ENCODE results near the gene TXNRD1.
"Not testable (repeated sequence)": the region's sequence is repeated elsewhere in the genome, so short reads cannot be mapped to it uniquely, and the experiment has no call there.

Gene TXNRD1

DNA sequence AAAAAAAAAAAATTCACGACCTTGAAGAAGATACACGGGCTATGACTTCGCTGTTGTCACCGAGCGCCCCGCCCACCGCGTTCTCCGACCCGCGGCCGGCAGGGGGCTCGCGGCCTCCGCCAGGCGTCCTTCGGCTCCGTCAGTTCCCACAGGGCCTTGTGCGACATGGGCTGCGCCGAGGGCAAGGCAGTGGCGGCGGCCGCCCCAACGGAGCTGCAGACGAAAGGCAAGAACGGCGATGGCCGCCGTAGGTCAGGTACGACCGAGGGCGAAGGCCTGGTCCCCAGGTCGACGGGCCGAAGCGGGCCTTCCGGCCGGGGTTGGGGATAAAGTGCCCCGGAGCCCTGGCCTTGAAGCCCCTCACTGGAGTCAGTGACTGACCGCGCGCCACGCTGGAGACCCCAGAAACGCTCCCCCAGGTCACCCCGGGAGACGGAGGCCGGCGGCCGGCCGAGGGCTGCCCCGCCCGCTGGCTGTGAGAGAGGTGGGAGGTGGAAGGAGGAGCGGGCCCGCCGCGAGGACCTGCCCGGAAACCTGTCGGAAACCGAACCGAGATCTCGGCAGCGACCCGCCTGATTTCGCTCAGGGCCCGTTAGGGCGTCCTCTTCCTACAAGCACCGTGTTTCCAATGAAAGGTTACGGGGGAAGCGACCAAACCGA, at the start of gene TXNRD1:
Gene TXNRD1 (plus strand): TSS at position 142 of the 660 bp plus-strand sequence. CDS start 24 bp downstream, at position 166.
- DNase-seq (ENCODE audit: low spot score): peak; percentile 43

DNA sequence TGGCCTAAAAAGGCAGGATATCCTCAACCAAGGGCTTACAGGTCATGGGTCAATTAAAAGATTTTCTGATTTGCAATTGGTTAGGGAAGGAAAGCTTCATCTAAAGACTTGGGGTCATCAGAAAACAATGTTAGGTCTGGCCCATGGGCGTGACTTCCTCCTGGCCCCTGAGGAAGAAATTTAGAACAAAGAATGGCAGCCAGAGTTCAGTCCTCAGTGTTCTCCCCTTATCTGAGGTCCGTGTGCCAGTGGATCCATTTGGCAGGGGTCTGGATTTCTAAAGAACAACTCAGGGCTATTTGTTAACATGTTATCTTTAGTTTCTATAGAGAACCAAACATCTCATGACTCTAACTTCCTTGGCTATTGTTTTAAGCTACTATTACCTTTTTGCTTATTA, 49.8 kb upstream of the TXNRD1 start:
- DNase-seq (ENCODE audit: low spot score): no peak

GRCh38 chr12:104166465-104166864, 49.1 kb upstream of the TXNRD1 start:
- DNase-seq (ENCODE audit: low spot score): no peak

DNA sequence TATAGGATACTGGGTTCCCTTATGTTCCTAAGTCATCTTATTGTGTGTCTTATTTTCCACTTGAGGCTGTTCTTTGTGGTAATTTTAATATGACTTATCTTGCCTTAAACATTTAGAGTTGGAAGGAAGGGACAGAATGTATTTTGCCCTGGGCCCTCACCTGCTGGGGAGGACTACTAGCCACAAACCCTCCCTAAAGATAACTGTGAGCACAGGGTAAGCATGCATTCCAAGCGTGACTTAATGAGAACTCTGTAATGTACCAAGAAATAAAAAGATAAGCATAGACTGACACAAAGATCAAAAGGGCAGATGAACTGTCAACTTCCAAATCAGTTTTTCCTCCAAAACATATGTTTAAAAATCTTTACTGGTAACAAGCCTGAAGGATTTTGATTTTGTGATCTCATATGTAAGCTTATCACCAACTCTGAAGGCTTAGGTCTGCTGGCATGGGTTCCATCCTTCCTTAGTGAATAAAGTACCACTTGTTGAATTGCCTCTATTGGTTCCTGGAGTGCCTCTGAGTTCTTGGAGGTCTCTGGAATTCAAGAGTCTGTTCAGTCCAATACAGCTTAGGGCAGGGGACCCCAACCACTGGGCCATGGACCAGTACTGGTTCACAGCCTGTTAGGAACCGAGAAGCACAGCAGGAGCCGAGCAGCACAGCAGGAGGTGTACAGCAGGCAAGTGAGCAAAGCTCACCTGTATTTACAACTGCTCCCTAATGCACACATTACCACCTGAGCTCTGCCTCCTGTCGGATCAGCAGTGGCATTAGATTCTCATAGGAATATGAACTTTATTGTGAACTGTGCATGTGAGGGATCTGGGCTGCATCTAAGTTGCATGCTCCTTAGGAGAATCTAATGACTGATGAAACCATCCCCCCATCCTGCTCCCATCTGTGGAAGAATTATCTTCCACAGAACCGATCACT, 47.8 kb upstream of the TXNRD1 start:
- DNase-seq (ENCODE audit: low spot score): no peak

GRCh38 chr12:104168596-104168995, 47.0 kb upstream of the TXNRD1 start:
- no peak for DNase-seq (ENCODE audit: low spot score)

DNA sequence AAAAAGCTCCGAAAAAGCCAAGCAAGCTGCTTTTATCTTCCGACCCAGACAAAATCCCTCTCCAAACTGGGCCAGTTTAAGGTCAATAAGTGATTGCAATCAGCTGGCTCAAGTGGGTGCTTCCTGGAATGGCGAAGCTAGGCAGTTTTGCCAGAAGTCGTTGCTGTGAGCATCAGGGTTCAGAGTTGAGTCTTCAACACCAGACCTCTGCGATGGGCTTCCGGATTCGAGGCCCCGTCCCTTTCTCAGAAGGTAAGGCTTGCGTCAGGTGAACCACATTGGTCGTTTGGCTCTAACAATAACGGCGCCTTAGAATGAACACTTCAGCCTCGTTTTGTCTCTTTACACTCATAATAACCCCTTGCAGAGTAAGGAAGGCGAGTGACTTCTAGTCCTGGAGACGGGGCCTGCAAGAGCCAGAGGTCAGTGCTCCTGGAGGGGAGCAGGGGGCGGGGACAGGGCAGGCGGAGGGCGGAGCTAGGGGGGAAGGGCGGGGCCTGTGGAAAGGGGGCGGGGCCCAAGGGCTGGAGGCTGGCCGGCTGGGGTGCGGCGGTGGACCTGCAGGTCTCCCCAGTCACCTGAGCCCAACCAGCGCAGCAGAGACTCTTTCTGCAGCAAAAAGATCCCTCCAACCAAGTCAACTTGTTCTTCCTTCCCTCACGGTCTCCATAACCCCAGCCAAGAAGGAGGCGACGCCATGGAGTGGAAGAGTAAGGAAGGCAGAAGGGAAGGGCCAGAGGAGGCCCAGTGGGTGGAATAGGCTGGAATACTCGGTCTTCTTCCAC, 43.6 kb upstream of the TXNRD1 start:
- no peak for DNase-seq (ENCODE audit: low spot score)

- DNase-seq (ENCODE audit: low spot score): no peak
These were observed 43.0 kb upstream of the TXNRD1 start for GRCh38 chr12:104172570-104172947.

GRCh38 chr12:104173804-104174203, 41.8 kb upstream of the TXNRD1 start:
- not testable (repeated sequence) for DNase-seq (ENCODE audit: low spot score)

GRCh38 chr12:104175726-104176247, 39.8 kb upstream of the TXNRD1 start:
- no peak for DNase-seq (ENCODE audit: low spot score)

DNA sequence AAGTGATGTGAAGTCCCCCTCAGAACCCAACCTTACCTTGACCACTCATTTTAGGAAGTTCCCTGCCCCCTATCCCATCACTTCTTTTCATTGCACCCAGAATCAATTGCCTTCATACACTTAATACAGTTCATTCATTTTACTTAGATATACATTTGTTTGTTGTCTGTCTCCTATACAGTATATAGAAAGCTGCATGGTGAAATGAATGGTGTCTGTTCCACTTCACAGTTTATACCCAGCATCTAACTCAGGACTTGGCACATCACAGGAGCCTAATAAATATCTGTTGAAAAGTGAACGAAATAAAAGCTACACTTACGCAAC, 38.3 kb upstream of the TXNRD1 start:
- DNase-seq (ENCODE audit: low spot score): no peak

DNA sequence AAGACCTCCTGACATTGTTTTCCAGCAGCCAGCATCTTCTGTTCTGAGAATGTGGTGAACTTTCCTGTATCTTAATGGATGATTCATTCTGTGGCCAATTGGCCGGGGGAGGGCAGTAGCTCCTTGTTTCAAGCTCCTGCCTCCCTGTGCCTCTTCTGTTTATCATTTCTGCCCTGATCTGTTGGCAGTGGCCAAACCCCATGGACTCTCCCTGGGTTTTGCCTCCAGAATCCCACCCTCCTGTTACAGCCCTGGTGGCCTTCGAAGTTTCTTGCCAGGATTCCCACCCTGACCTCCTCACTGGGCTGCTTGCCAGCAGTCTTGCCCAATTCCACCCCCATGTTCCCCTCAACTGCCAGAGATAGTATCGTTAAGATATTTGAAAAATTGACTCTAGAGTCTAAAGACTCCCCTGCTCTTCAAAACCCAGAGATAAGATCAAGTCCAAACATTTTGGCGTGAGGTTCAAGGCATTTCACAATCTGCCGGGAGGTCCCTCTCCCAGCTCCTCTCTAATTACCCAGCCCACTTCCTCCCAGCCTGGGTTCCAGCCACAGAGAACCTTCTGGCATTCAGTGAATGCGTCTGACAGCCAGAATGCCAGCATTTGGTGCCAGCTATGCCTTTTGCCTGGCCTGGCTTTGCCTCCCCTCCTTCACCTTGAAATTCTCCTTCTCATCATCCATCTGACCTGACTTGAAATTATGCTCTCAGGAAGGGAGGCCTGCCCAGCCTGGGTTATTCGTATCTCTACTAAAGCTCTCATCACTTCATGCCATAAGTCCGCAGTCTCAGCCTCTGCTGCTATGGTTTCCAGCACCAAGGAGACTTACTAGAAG, 37.7 kb upstream of the TXNRD1 start:
- DNase-seq (ENCODE audit: low spot score): peak; percentile 8

DNA sequence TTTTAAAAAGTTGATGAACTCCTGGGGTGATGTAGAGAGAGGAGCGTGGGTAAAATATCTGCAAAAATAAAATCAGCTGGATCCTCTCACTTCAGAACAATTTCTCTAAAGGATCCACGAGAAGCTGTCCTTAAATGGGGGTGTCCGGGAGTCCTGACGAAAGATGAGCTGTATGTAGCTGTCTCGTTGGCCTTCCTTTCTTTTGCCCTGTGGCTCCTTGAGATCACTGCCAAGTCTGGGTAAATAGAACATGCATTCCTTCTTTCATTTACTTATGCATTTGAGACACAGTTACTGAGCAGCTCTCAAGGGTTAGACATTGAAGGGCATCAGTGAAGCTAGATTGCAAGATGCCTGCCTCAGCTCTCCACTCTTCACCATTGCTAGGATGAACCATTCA, 35.2 kb upstream of the TXNRD1 start:
- DNase-seq (ENCODE audit: low spot score): no peak

DNA sequence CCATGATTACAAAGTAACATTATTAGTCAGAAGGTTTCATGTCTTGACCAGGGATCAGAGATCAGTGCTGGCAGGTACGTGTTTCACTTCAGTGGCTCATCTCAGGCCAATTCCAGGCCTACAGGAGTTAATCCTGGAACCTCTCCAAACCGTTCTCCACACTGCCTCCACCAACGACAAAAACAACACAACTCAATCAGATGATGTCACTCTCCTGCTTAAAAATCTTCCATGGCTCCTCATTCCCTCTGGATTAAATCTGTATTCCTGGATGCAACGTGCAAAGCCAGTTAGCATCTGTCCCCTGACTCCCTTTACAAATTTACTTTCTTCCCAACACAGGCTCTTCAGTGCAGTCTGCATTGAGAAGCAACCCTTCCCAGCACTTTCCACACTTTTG, 34.3 kb upstream of the TXNRD1 start:
- DNase-seq (ENCODE audit: low spot score): no peak

DNA sequence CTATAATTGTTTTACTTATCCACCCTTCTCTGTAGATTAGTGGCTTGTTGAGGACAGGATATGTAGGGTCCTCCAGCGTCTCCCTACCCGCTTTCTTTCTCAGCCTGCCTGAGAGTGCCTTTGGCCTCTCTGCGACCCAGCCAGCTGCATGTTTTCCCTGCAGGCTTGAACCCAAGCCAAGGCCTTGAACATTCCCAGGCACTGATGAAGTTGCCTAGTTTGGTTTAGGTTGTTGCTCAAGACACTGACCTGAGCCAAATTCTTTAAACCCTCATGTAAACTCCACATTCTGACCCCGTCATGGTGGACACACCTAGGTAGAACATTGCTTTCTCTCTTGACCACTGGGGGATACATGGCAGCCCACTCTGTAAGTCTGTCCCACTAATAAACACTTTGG, 33.4 kb upstream of the TXNRD1 start:
- no peak for DNase-seq (ENCODE audit: low spot score)

- DNase-seq (ENCODE audit: low spot score): no peak
These were observed 32.8 kb upstream of the TXNRD1 start for GRCh38 chr12:104182621-104183378.

DNA sequence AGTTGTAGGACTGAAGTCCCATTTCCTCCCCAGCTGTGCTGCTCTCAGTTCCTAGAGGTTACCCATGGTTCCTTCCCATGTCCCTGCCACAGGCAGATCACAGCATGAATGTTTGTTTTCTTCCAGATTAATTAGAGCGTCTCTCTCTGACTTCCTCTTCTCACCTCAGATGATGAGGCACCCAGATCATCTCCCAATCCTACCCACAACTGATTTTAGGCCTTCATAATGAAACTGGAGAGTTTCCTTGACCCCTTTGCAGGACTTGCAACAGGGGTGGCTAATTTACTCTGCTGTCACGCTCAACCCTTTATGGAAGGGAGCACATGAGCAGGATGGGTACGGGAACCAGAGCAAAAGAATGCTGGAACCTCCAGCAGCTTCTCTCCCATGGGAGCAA, 32.1 kb upstream of the TXNRD1 start:
- no peak for DNase-seq (ENCODE audit: low spot score)

DNA sequence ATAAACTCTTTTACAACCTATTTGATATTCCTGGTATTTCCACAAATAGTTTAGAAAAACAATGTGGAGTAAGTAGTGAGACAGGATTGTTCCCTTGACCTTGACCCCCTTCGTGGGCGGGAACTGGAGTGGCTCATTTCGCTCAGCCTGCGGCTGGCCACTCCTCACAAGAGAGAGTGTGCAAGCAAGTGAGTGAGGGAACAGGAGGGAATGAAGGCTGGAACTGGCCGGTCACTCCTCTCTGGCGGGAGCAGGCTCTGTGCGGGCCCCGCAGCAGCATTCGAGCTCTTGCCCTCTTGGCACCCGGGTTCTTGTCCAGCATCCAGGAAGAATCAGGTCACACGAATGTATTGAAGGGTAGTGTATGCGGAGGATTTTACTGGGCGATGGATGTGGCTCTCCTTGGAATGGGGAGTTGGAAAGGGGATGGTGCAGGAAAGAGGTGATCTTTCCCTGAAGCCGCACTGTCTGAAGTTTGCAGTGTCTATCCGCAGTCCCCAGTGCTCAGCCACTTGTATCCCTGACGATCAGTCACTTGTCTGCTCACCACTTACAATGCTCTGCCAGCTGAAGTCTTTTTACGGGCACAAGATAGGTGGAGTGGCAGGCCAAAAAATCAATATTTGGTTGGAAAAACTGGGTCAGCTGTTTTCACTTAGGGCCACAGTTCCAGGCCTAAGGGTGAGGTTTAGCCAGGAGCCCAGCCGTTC, 28.0 kb upstream of the TXNRD1 start:
- no peak for DNase-seq (ENCODE audit: low spot score)

- DNase-seq (ENCODE audit: low spot score): no peak
These were observed 27.0 kb upstream of the TXNRD1 start for GRCh38 chr12:104188534-104188933.

- no peak for DNase-seq (ENCODE audit: low spot score)
These were observed 25.5 kb upstream of the TXNRD1 start for GRCh38 chr12:104189915-104190555.

Data from pons (tissue), 1 donor.